AML-193 (cell line): ENCODE data around the gene FGF3.

Experiments used
- DNase-seq, 2 experiments: peaks; one replicate each; lab custom pipeline; 2025; lab: John Stamatoyannopoulos, UW

FGF3 gene

GRCh38 chr11:69825037-69825834 is 6.0 kb upstream of the FGF3 start:
- no peak for DNase-seq

- DNase-seq: no peak
Measured at GRCh38 chr11:69823641-69824265, 4.5 kb upstream of the FGF3 start.

- no peak for DNase-seq
Measured at GRCh38 chr11:69822676-69823494, 3.7 kb upstream of the FGF3 start.

- no peak for DNase-seq
Measured at GRCh38 chr11:69821511-69822040, 2.4 kb upstream of the FGF3 start.

- no peak for DNase-seq
Measured at GRCh38 chr11:69820441-69820840, 1.2 kb upstream of the FGF3 start.

GRCh38 chr11:69819541-69820070 is 390 bp upstream of the FGF3 start:
- no peak for DNase-seq

- DNase-seq: no peak
Measured at GRCh38 chr11:69818231-69818602, 999 bp downstream of the FGF3 start.

GRCh38 chr11:69817265-69818230 is 1.7 kb downstream of the FGF3 start:
- DNase-seq: no peak

GRCh38 chr11:69816671-69817070 is 2.5 kb downstream of the FGF3 start:
- DNase-seq: no peak

GRCh38 chr11:69815973-69816372 is 3.2 kb downstream of the FGF3 start:
- no peak for DNase-seq

- DNase-seq: no peak
Measured at GRCh38 chr11:69814902-69815301, 4.3 kb downstream of the FGF3 start.

GRCh38 chr11:69814411-69814810 is 4.8 kb downstream of the FGF3 start:
- DNase-seq: no peak

GRCh38 chr11:69813839-69814238 is 5.4 kb downstream of the FGF3 start:
- no peak for DNase-seq

- no peak for DNase-seq
Measured at GRCh38 chr11:69812946-69813345, 6.3 kb downstream of the FGF3 start.

- no peak for DNase-seq
Measured at GRCh38 chr11:69812256-69812655, 7.0 kb downstream of the FGF3 start.

GRCh38 chr11:69811431-69811830 is 7.8 kb downstream of the FGF3 start:
- no peak for DNase-seq

GRCh38 chr11:69810289-69811118 is 8.7 kb downstream of the FGF3 start:
- no peak for DNase-seq

GRCh38 chr11:69808667-69809086 is 10.5 kb downstream of the FGF3 start:
- no peak for DNase-seq

GRCh38 chr11:69807106-69807815 is 12.0 kb downstream of the FGF3 start:
- DNase-seq: no peak
